A549 treated with CORT108297 at 1 μM for 4 hours (cell line): ENCODE measurements around the gene DDX27. TPM values are rescaled to one million over a fixed set of nuclear protein-coding genes. Genes with fewer than 3 reads are reported as not detected.

ENCODE experiments used
- total RNA-seq: library from RNA; stranded (reverse); fragments of 200-300 nt; extraction: Qiagen RNA extraction; gene quantifications from 5 replicates; pipeline ENCODE4 v1.2.3, GENCODE V29; 2022

Gene DDX27
- total RNA-seq, result 60.5 to 65.8 TPM (median 61.5 TPM) in 5 replicates

DNA sequence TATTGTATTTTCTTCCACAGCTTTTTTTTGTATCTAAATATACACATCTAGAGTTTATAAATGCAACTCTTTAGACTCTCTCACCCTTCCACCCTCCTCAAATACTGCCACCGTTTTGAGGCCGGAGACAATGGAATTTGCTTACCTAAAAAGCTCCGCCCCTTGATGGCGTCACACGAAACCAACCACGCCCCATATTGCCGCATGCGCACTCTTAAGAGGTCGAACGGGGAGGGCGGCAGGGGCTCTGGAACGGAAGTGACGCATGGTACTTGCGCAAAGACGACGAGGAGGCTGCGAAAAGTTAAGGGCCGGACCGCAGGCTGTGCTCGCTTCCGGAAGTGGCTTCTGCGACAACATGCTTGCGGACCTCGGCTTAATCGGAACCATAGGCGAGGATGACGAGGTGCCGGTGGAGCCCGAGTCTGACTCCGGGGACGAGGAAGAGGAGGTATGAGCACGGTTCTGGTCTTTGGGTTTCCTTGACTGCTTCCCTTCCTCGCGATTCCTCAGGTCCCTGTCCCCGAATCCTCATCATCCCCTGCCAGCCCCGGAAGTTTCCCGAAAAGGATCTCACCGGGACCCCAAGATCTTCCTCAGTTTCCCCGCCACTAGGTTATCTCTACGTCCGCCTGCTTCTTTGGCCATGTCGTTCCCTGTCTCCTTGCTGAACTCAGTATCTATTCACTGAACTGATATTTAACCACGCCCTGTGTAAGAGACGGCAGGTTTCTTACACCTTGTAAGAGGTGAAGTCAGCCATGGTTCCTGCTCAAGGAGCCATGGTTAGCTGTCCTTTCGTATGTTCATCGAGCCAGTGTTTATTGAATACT, at the start of gene DDX27:
TSS of gene DDX27 (plus strand) at position 326 of the 833 bp plus-strand sequence. CDS start at position 359, 33 bp downstream.

DNA sequence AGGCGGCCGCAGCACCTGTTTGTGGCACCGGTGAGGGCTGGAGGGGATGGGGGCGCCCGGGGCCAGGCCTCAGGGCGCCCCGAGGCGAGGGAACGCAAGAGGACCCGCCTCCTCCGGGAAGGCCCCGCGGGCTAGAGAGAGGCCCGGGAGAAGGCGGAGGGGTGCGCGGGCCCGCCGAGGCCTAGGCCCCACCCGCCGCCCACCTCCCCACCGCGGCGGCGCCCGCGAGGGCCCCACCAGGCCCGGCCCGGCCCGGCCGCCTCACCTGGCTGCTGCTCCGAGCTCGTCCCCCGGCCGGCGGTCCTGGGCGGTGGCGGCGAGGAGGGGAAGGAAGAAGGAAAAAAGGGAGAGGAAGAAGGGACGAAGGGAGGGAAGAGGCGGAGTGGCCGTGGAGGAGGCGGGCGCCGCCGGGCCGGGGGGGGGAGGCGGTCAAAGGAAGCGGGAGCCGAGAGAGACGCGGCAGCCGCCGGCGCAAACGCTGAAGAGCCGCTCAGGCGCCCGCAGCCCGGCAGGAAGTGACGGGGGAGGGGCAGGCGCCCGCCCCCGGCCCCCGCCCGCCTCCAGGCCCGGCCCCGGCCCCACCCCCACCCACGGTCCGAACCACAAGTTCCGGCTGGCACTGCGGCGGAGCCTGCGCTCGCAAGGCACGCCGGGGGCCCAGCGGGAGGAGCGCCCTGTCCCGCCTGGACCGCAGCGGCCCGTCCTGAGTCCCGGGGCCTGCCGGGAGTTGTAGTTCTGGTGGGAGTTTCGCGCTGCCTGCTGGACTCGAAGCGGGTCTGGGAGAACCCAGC, 31.2 kb upstream of the DDX27 start, which contains the start of gene STAU1:
TSS of gene STAU1 (minus strand) at position 484 of the 791 bp plus-strand sequence. CDS start 22,133 bp downstream, outside the sequence.

GRCh38 chr20:49278036-49278817, 59.0 kb downstream of the DDX27 start, which contains the start of gene ZNFX1:
ZNFX1 (minus strand) TSS chr20:49278057; CDS start chr20:49275839, 2,218 bp downstream.

Other genes starting within 250 kb of the DDX27 start
- 90.3 to 108 TPM (median 97.1 TPM) in 5 replicates for gene CSE1L, start 173.1 kb upstream of the DDX27 start, total RNA-seq
- 52.9 to 69.8 TPM (median 60.3 TPM) in 5 replicates for gene STAU1, start 31.1 kb upstream of the DDX27 start, total RNA-seq
- gene ZNFX1, start 58.6 kb downstream of the DDX27 start, total RNA-seq, result 21.7 to 28.4 TPM (median 24.2 TPM) in 5 replicates